Effector CD8-positive, alpha-beta T cell (primary cell): Measurements from ENCODE around the gene GABRB2.

Experiments used
- DNase-seq: peaks from one replicate; lab custom pipeline; 2025; lab: John Stamatoyannopoulos, UW

GABRB2 gene

DNA sequence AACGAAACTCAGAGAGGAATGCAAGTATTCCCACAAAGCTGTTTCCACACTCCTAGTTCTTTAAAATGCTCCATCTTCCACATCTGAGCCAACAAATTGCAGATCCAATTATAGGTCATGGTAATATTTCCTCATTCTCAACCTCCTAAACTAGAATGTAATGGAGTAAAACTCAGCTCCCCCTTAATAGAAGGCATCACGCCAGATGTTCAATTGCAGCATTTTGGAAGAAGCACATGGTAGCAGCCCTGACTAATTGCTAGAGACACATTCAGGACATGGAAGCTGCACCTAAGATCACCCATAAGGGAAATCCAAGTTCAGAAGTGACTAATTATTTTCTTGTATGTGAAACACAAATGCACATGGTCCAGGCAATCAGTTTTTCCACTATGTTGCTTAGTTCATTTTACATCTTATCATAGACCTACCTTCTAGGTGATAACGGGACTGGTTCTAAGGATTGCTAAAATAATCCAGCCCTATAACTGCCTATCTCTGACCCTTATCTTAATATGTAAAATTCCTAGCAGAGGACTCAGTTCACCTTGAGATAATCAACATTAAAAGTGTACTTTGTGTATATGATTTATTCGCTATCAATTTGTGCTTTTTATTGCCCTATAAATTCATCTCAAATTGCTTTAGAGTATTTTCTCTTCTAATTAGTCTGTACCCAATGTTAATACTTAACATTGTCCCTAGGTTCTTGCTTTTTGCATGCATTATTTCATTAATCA is 75.1 kb downstream of the GABRB2 start:
- no peak for DNase-seq

GRCh38 chr5:161467703-161468102 is 78.8 kb downstream of the GABRB2 start:
- DNase-seq, result no peak

DNA sequence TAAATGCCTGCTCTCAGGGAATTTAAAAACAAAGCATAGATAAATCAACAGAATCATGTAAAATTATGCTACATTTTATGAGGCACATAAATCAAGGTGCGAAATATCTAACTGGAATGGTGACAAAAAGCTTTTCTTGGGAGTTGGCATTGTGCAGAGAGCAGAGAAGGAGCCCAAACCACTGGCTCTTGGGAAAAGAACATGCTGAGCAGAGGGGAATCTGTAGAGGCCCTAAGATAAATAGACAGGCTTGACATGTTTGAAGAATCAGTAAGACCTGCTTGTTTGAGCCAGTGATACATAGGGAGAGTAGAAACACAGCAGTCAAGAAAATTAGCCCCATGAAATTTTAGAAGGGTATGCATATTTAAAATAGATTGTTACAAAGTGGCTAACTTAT is 85.8 kb downstream of the GABRB2 start:
- no peak for DNase-seq

- DNase-seq, result no peak
Observed at GRCh38 chr5:161446655-161447054, 99.9 kb downstream of the GABRB2 start.

GRCh38 chr5:161442471-161442870 is 104.1 kb downstream of the GABRB2 start:
- no peak for DNase-seq

DNA sequence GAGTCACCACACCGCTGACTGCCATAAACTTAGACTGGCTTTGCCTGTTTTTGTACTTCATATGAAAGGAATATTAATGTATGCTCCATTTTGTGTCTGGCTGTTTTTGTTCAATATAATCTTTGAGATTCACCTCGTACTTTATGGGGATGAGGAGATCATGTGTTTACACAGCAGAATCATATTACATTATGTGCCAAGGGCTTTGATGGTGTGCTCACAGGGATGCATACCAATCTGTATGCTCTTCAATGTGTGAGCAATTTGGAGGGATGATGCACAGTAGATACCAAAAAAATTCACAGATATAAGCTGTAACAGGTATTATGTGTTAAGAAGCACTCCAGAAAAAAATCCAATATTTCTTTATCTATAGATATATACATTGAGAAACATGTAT is 113.7 kb downstream of the GABRB2 start:
- DNase-seq, result no peak

DNA sequence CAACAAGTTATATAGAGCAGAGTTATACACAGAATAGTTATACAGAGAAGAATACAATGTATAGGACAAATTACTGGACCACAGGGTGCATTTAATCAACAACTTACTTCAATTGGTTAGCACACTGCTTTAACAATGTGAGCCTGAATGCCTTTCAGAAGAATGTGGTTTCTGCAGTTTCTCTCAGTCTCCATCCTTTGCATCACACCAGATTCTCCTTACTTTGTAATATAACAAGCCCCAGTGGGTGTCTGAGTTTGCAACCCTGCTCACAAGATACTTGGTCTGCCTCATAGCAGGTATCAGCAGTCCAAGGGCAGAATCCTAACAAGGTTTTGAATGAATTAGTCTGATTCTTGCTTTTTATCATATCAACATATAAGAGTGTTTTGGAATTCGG is 114.6 kb downstream of the GABRB2 start:
- no peak for DNase-seq

DNA sequence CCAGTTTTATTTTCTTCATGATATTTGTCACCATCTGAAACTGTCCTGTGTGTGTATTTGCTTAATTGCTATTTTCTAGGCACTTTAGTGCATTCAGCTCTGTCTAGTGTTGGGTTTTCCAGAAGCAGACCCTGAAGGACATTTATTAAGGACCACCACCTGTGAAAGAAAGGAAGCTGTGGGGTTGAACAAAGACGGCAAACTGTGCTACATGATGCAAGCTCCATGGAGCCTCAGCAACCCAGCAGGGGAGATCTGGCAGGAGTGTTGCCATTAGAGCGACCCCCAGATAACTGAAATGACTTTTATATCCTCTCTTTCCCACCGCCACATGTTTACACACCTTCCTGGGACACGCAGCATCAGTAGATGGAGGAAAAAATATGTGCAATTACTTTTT is 125.5 kb downstream of the GABRB2 start:
- DNase-seq, result no peak

- DNase-seq, result no peak
Observed at GRCh38 chr5:161420521-161420920, 126.0 kb downstream of the GABRB2 start.

DNA sequence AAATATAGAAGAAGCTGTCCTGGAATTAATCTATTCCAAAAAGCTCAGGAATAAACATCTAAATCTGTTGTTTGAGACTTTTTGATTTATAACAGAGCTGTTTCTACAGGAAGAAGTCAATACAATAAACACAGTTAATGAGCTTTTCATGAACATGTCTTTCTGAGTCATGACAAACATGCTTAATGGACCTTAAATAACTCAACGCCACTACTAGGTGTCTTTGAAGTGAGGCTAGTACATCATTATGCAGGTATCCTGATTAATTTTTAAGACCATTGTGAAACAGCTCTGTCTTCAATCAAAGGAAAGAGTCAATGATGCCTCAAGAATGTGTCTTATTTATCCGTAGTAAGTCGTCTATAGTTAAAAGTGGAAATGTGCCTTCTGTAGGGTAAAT is 131.6 kb downstream of the GABRB2 start:
- DNase-seq, result no peak

- no peak for DNase-seq
Observed at GRCh38 chr5:161414037-161414436, 132.5 kb downstream of the GABRB2 start.

GRCh38 chr5:161412792-161413191 is 133.7 kb downstream of the GABRB2 start:
- DNase-seq, result no peak

DNA sequence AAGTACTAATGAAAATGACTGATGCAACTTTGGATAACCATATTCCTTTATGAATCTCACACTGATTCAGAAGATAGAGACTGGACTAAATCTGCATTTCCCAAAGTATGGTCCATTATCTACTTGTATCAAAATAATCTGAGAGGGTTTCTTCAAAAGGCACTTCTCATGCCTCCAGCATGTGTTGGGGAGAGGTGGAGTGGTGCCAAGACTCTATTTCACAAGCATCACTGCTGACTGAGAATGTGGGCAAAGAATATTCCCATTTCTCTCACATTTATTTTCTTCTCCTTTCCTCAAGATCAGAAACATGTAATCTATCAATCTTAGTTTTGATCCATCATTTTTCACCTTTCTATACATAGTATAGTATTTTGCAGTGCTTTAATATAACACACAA is 135.4 kb downstream of the GABRB2 start:
- no peak for DNase-seq

DNA sequence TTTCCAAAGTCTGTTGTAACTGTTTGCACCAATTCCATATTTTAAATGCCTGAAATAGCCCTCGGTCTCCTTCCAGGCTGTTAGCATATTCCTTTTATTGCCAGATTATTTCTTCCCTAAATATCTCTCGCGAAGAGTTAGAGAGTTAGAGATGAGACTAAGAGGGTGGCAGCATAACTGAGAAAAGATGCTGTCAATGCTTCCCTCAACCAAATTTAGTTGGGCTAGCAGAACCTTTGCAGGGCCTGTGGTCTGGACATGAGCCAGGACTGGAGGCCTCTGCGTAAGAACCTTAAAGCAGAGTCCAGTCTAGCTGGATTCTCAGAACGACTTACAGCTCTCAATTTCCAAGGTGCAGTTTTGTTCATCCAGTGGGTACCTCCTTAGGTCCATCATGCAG is 135.9 kb downstream of the GABRB2 start:
- no peak for DNase-seq

DNA sequence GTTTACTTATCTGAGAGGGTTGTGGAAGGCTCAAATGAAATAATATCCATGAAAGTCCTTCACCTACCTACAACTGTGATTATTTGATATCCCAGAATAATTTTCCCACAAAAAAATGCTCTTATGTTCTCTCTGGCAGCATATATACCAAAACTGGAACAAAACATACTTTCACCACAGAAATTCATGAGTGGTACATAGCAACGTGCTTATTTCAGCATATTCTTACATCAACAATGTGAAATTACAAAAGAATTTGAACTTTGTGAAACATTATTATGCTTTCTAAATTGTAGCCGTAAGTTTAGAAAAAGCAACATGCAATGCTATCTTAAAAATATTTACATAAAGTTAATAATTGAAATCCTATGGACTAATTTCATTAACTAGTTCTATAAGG is 137.1 kb downstream of the GABRB2 start:
- no peak for DNase-seq

DNA sequence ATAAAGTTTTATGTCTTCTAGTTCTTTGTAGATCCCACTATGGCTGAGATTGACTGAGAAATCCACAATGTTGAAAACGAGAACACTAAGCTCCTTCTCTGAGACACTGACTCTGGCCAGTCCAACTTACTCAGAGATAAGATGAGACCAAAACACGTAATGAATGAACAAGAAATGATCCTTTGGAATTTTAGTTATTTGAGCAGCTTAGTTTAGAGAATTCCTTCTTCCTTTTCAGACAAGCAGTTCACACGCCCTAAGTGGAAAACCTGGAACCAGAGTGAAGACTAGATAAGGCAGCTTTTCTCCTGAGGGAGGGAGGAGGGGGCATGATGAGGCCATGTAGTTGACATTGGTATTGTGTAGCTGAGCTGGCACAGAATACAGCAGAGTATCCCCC is 139.6 kb downstream of the GABRB2 start:
- DNase-seq, result no peak

- no peak for DNase-seq
Observed at GRCh38 chr5:161403996-161404395, 142.5 kb downstream of the GABRB2 start.

GRCh38 chr5:161403121-161403520 is 143.4 kb downstream of the GABRB2 start:
- DNase-seq, result no peak

- DNase-seq, result no peak
Observed at GRCh38 chr5:161400583-161400982, 145.9 kb downstream of the GABRB2 start.

DNA sequence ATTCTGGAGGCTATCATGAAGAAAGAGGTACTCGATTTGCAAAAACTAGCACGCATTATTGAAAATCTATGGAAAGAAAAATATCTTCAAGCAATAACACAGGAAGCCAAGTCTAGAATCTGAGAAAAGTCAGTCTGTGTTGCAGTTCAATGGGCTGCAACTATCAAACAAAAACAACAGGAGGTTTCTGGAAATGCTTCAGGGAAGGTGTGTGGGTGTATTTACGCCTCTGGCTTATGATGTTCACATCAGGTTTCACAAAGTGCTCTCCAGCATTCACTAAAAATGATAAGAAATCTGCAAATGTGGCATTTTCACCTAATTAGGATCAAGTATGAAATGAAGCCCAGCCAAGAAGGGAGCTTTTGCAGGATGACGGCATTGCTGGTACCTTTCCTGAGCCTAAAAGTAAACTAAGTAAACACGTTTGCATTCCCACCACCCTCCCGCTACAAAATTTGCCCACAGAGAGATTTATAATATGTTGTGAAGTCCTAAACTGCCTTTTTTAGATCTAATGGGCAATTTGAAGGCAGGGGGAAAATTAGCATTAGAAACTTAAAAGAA is 146.4 kb downstream of the GABRB2 start:
- no peak for DNase-seq

DNA sequence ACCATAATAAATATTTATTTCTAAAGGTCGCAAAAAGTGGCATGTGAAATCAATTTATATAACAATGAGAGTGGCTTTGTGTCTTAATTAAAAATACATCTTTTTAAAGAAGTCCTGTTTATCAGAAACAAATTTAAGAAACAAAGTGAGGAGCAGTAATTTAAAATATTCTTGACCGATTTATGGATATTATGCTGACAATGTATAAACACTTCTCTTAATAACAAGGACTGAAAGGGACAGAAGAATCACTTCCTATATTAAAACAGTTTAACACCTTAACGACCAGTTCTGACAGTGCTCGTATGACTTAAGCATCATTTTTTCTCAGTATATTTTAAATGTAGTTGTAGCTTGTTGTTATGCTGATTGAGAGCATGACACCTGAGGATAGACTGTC is 149.1 kb downstream of the GABRB2 start:
- no peak for DNase-seq

DNA sequence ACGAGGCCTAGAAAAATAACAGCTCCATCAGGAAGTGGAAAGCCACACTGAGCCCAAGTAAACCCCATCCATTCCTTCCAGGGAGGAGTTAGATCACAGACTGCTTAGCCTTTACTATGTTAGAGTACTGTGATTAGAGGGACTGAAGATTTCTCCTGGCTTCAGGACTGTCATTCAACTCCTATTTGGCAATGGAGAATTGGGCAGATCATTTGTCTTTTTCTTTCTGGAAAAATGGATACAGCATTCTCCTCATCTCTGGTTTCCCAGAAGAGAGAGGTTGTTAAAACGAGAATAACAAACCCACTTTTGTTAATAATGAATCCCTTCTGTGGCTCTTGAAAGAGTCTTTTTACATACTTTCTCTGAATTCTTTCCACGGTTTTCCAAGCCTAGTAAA is 150.4 kb downstream of the GABRB2 start:
- no peak for DNase-seq

GRCh38 chr5:161391724-161392123 is 154.8 kb downstream of the GABRB2 start:
- no peak for DNase-seq

DNA sequence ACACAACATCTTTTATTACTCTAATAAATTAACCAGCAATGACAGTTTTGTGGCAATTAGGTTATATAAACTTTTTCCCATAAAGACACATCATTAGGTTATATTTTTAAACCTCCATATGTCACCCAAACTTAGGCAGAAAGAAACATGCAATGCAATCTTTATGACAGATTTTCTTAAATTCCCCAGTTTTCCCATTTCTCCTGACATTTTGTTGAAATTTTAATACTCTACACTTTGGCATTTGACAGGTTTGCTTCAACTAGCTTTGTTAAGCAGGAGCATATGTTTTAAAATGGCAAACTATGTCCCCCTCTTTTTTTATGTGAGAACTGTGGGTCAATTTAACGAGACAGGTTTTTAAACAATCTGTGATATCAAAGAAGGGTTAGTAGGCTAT is 155.5 kb downstream of the GABRB2 start:
- no peak for DNase-seq
